Peyer's patch (tissue), 4 donors: Measurements from ENCODE around the gene DNHD1.

ENCODE experiments used
- CTCF ChIP-seq, 6 experiments: fragments of 450-650 bp in 4 of 6; fragments of 200-600 bp in 2 of 6; sonication (generic) in 1 of 6; IDR thresholded peaks; one replicate each; pipeline ENCODE4 v1.5.1; 2017 to 2019; ENCODE audit warnings: antibody characterized with exemption in 6 of 6, mild to moderate bottlenecking in 3 of 6, moderate library complexity in 1 of 6
- POLR2A ChIP-seq, 2 donors: fragments of 450-650 bp; IDR thresholded peaks; one replicate each; pipeline ENCODE4 v1.5.1; 2017; ENCODE audit warnings: antibody characterized with exemption in 2 of 2, mild to moderate bottlenecking in 2 of 2, moderate library complexity in 2 of 2

GRCh38 chr11:6609502-6610015, 112.5 kb downstream of the DNHD1 start:
- TF ChIP-seq CTCF (IDR thresholded peaks at IDR 0.05), result no peak
- TF ChIP-seq POLR2A (IDR thresholded peaks at IDR 0.05), result no peak
